HepG2 (cell line): ENCODE results near the gene DLL1. TPM values are rescaled to one million over a fixed set of nuclear protein-coding genes. Genes with fewer than 3 reads are reported as not detected.

Experiments
- AKAP8 ChIP-seq: sonication (generic); formaldehyde crosslinking; IDR thresholded peaks from 2 replicates; pipeline ENCODE4 v1.5.1; 2020; ENCODE audit warnings: mild to moderate bottlenecking, missing genetic modification reagents
- BCLAF1 ChIP-seq: fragments of 450-650 bp; IDR thresholded peaks from 2 replicates; pipeline ENCODE4 v1.6.1; 2017; ENCODE audit warnings: mild to moderate bottlenecking
- CEBPZ ChIP-seq: IDR thresholded peaks from 2 replicates; pipeline ENCODE4 v1.6.1; 2012; ENCODE audit warnings: low read length, improper control_type of control experiment
- ELF1 ChIP-seq: sonication (generic); formaldehyde crosslinking; IDR thresholded peaks from 2 replicates; pipeline ENCODE4 v1.4.0; 2020; ENCODE audit warnings: missing genetic modification reagents
- FOXO4 ChIP-seq: sonication (generic); formaldehyde crosslinking; conservative IDR thresholded peaks from 2 replicates; pipeline ENCODE4 v1.8.1; 2023; ENCODE audit warnings: missing genetic modification reagents
- HIVEP1 ChIP-seq: sonication (generic); formaldehyde crosslinking; IDR thresholded peaks from 2 replicates; pipeline ENCODE4 v1.4.0; 2020; ENCODE audit warnings: mild to moderate bottlenecking, missing genetic modification reagents
- HOXA9 ChIP-seq: sonication (generic); formaldehyde crosslinking; IDR thresholded peaks from 2 replicates; pipeline ENCODE4 v1.8.1; 2022; ENCODE audit warnings: missing genetic modification reagents, mild to moderate bottlenecking, moderate library complexity, borderline replicate concordance
- HOXD1 ChIP-seq: sonication (generic); formaldehyde crosslinking; IDR thresholded peaks from 2 replicates; pipeline ENCODE4 v1.5.0; 2020; ENCODE audit warnings: missing genetic modification reagents
- IKZF4 ChIP-seq: sonication (generic); formaldehyde crosslinking; IDR thresholded peaks from 2 replicates; pipeline ENCODE4 v1.5.1; 2020; ENCODE audit warnings: borderline replicate concordance, mild to moderate bottlenecking, low read depth, missing genetic modification reagents; ENCODE audit errors: not compliant biosample characterization
- KDM4B ChIP-seq: sonication (generic); formaldehyde crosslinking; IDR thresholded peaks from 2 replicates; pipeline ENCODE4 v1.4.0; 2020; ENCODE audit warnings: missing genetic modification reagents
- RAD21 ChIP-seq: fragments of 450-650 bp; formaldehyde crosslinking; IDR thresholded peaks from 2 replicates; pipeline ENCODE4 v1.5.0; 2020; ENCODE audit warnings: mild to moderate bottlenecking
- TCF12 ChIP-seq, 2 experiments: fragments of 450-650 bp in 1 of 2; sonication (generic) in 1 of 2; formaldehyde crosslinking in 1 of 2; IDR thresholded peaks; 2 replicates each; pipeline versions ENCODE4 v1.6.1 to v1.8.0; 2017 to 2022; ENCODE audit warnings: antibody characterized with exemption in 1 of 2, mild to moderate bottlenecking in 1 of 2, missing genetic modification reagents in 1 of 2, moderate library complexity in 1 of 2
- UBTF ChIP-seq: sonication (generic); formaldehyde crosslinking; IDR thresholded peaks from 2 replicates; pipeline ENCODE4 v1.4.0; 2020; ENCODE audit warnings: mild to moderate bottlenecking, missing genetic modification reagents
- ZNF451 ChIP-seq: sonication (generic); formaldehyde crosslinking; IDR thresholded peaks from 2 replicates; pipeline ENCODE4 v1.5.0; 2020; ENCODE audit warnings: mild to moderate bottlenecking, missing genetic modification reagents
- ZNF772 ChIP-seq: sonication (generic); formaldehyde crosslinking; IDR thresholded peaks from 2 replicates; pipeline ENCODE4 v1.5.0; 2020; ENCODE audit warnings: mild to moderate bottlenecking, missing genetic modification reagents
- ZNF781 ChIP-seq: sonication (generic); formaldehyde crosslinking; IDR thresholded peaks from 2 replicates; pipeline ENCODE4 v1.5.1; 2020; ENCODE audit warnings: borderline replicate concordance, mild to moderate bottlenecking, missing genetic modification reagents; ENCODE audit errors: not compliant biosample characterization
- ZSCAN31 ChIP-seq: sonication (generic); formaldehyde crosslinking; IDR thresholded peaks from 2 replicates; pipeline ENCODE4 v1.5.0; 2020; ENCODE audit warnings: low read depth, mild to moderate bottlenecking, missing genetic modification reagents
- polyA plus RNA-seq, 8 experiments: library from polyadenylated mRNA; depleted of rRNA in 3 of 8; stranded (reverse) in 7 of 8; unstranded in 1 of 8; fragments of >200 nt; fragmentation: Illumina TruSeq in 4 of 8; extraction: Trizol in 4 of 8; gene quantifications; 2 replicates each; pipeline versions ENCODE4 v1.2.1 to v1.2.3, GENCODE V29; 2011 to 2016; ENCODE audit warnings: low read depth in 4 of 8, missing spikeins in 1 of 8, mixed read lengths in 1 of 8; ENCODE audit not compliant: insufficient read depth in 1 of 8
- total RNA-seq, 5 experiments: library from RNA; depleted of rRNA; stranded (reverse); fragments of >200 nt; fragmentation: Illumina TruSeq; extraction: Trizol; gene quantifications; 2 replicates each; pipeline ENCODE4 v1.2.3, GENCODE V29; 2016; ENCODE audit warnings: low read depth in 1 of 5

Gene DLL1
- total and polyA plus RNA-seq, 2 of the 13 experiments (the other 11 are each of a cell fraction or from before 2014, with no cell fraction given): not detected

GRCh38 chr6:170306324-170307079, 15.6 kb upstream of the DLL1 start, which contains the start of gene FAM120B (continued):
- peak; percentile 95 for TF ChIP-seq IKZF4
- peak; percentile 95 for TF ChIP-seq ELF1 (CRISPR knock-in tag)
- 0 out of 2 replicates have a peak, but pooled peaks have one; percentile 65 for TF ChIP-seq KDM4B (CRISPR knock-in tag)
- peak; percentile 89 for TF ChIP-seq UBTF (CRISPR knock-in tag)
- peak; percentile 91; the same call in 1 of the 2 replicates for TF ChIP-seq AKAP8
- TF ChIP-seq HIVEP1 (CRISPR knock-in tag): peak; percentile 70; the same call in 1 of the 2 replicates
- no peak for TF ChIP-seq BCLAF1
- peak; percentile 75; the same call in 1 of the 2 replicates for TF ChIP-seq HOXD1
- TF ChIP-seq HOXA9: peak; percentile 16; the same call in 1 of the 2 replicates
- TF ChIP-seq TCF12 (IDR thresholded peaks at IDR 0.05): no peak
- 0 out of 2 replicates have a peak, but pooled peaks have one; percentile 92 for TF ChIP-seq TCF12 (CRISPR knock-in tag; IDR thresholded peaks at IDR 0.05)
- peak; percentile 63 for TF ChIP-seq RAD21
- no peak for TF ChIP-seq ZNF781
- no peak for TF ChIP-seq CEBPZ
- TF ChIP-seq FOXO4 (CRISPR knock-in tag): no peak
- peak; percentile 87; the same call in 1 of the 2 replicates for TF ChIP-seq ZNF451 (CRISPR knock-in tag)
- TF ChIP-seq ZNF772 (CRISPR knock-in tag): peak; percentile 62; the same call in 1 of the 2 replicates
- TF ChIP-seq ZSCAN31 (CRISPR knock-in tag): peak; percentile 94
